Measurements from ENCODE around the gene MAP6D1. TPM values are rescaled to one million over a fixed set of nuclear protein-coding genes. Genes with fewer than 3 reads are reported as not detected.
A peak's percentile ranks its signal among the peaks of the same experiment; 100 is the strongest.

The MAP6D1 gene
- total RNA-seq (1 to 10 TPM in 9 of 10 donors, under 1 TPM in 1; 0.94 to 4.5 (median 2.5) TPM), polyA plus RNA-seq (1 to 10 TPM in 1 of 2 donors, not detected in 1; 1.1 TPM)
- long read RNA-seq, donor 1, partial matches to known transcripts, result 1 of 1 reads
- long read RNA-seq, donor 1, other reads (novel, unspliced or antisense), result 0 of 1 reads
- long read RNA-seq, donor 2, partial matches to known transcripts, result 0 of 4 reads
- long read RNA-seq, donor 2, other reads (novel, unspliced or antisense), result 1 of 4 reads
- long read RNA-seq, donor 3, partial matches to known transcripts, result 2 of 3 reads
- long read RNA-seq, donor 3, other reads (novel, unspliced or antisense), result 0 of 3 reads

DNA sequence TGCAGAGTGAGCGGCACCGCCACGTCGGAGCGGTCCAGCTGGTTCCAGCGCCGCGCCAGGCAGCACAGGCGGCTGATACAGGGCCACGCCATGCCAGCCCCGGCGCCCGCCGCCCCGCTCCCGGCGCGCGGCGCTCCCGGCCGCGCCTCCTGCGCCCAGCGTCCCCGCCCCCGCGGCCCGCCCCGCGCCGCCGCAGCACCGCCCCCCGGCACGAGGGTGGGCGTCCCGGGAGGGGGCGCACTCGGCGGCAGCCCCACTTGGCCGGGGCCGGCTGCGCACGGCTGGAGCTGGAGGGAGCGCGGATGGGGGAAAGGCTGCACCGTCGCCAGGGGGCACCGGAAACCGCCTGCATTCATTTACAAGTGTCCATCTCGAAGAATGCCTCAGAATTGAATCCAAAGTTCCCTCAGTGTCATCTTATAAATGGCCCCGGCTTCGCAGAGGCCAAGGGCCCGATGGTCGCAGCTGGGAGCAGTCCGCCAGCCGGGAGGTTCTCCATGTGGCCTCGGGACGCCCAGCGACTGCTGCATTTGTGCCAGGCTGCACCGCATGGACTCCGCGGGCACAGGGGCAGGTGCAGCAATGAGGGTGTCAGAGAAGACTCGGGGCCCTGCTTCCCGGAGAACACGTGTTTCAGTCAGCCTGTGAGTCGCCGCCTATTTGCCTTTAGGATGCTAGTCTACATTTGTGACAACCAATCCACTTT, at the start of gene MAP6D1:
MAP6D1 (minus strand) TSS at position 122 of the 706 bp plus-strand sequence; CDS start at position 92, 30 bp downstream.
- intact Hi-C loops (cut with DNase I), result no loop called here
- peak in 1 of 2 donors; percentile 36 for DNase-seq
- ATAC-seq, result peak; percentile 19 to 69 (median 56)
- Histone ChIP-seq H3K4me1 (peaks cover 7 to 32% (median 16%) of the 10 kb centered on the region in 9 donors), H3K9me3 (no peaks in the 10 kb centered on the region), H3K27me3 (peaks cover 0 to 10% (median 0%) of the 10 kb centered on the region in 7 donors), H3K4me3 (peak within 1 kb of the TSS; percentile 53 to 66 (median 63)), H3K36me3 (peaks cover 0 to 30% (median 0%) of the 10 kb centered on the region in 9 donors), H3K27ac (peak within 1 kb of the TSS in 2 of 10 donors; percentile 15 to 65)
- TF ChIP-seq, protein P1, sequence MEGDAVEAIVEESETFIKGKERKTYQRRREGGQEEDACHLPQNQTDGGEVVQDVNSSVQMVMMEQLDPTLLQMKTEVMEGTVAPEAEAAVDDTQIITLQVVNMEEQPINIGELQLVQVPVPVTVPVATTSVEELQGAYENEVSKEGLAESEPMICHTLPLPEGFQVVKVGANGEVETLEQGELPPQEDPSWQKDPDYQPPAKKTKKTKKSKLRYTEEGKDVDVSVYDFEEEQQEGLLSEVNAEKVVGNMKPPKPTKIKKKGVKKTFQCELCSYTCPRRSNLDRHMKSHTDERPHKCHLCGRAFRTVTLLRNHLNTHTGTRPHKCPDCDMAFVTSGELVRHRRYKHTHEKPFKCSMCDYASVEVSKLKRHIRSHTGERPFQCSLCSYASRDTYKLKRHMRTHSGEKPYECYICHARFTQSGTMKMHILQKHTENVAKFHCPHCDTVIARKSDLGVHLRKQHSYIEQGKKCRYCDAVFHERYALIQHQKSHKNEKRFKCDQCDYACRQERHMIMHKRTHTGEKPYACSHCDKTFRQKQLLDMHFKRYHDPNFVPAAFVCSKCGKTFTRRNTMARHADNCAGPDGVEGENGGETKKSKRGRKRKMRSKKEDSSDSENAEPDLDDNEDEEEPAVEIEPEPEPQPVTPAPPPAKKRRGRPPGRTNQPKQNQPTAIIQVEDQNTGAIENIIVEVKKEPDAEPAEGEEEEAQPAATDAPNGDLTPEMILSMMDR (IDR thresholded peaks at IDR 0.05), result peak in 6 of 9 donors; percentile 20 to 45 (median 34)
- WGBS, 2 donors, result 8 to 17% methylated on average over 35 to 69 of the region's 69 CpGs

DNA sequence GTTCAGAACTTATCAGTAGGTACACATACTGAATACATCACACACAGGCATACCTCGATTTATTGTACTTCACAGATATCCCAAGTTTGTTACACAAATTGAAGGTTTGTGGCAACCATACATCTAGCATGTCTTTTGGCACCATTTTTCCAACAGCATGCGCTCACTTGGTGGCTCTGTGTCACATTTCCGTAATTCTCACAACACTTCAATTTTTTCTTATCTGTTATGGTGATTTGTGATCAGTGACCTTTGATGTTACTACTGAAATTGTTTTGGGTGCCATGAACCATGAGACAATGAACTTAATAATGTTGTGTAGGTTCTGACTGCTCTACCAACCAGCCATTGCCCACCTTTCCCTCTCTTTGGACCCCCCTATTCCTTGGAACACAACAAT, 48.5 kb upstream of the MAP6D1 start:
- TF ChIP-seq, protein P1 (IDR thresholded peaks at IDR 0.05), result no peak
- Histone ChIP-seq H3K36me3 (peaks cover 0 to 21% (median 0%) of the 10 kb centered on the region in 9 donors), H3K4me1 (peaks cover 0 to 58% (median 13%) of the 10 kb centered on the region in 9 donors), H3K27ac (no peak overlapping the region), H3K4me3 (no peak overlapping the region), H3K9me3 (no peaks in the 10 kb centered on the region), H3K27me3 (no peaks in the 10 kb centered on the region)
- intact Hi-C loops (cut with DNase I), result no loop called here
- WGBS, 2 donors, result 91 to 95% methylated on average over 3 of the region's 3 CpGs
- ATAC-seq (no peak), DNase-seq (no peak)

DNA sequence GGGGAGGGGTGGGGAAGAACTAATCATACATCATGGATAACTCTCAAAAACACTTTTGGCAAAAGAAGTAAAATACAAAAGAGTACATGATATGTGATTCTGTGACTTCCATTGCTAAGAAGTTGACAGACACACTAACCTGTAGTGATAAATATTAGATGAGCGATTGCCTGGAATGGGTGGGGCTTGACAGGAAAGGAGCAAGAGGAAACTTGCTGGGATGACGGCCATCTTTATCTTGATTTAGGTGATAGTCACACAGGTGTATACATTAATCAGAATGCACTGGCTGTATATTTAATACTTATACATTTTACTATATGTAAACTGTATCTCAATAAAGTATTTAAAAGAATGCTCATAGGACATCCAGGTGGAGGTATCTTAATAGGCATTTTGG, 46.2 kb upstream of the MAP6D1 start:
- Histone ChIP-seq H3K4me1 (peaks cover 0 to 46% (median 13%) of the 10 kb centered on the region in 9 donors), H3K27ac (no peak overlapping the region), H3K9me3 (no peaks in the 10 kb centered on the region), H3K36me3 (peaks cover 0 to 19% (median 7%) of the 10 kb centered on the region in 9 donors), H3K27me3 (no peaks in the 10 kb centered on the region), H3K4me3 (no peak overlapping the region)
- ATAC-seq, result no peak
- no peak for DNase-seq
- TF ChIP-seq, protein P1 (IDR thresholded peaks at IDR 0.05), result no peak
- intact Hi-C loops (cut with DNase I), result no loop called here
- 72 to 79% methylated on average over 2 of the region's 2 CpGs for WGBS, 2 donors

DNA sequence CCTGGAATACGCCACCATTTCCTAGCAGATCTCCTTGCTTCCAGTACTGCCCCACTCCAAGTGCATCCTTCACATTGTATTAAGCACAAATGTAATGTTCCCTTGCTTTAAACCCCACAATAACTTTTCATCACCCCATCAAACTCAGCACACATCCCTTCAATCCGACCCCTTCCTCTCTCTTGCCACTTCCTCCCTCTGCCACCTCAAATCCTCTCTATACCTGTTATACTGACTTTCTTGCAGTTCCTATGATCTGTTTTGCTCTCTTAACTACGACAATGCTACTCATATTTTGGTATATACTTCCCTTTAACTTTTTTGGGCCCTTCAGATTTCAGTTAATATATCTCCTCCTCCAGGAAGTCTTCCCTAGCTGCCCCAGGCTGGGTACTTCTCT, 45.2 kb upstream of the MAP6D1 start:
- no peak overlapping the region for H3K4me3 ChIP-seq
- H3K4me1 ChIP-seq, result peaks cover 0 to 38% (median 13%) of the 10 kb centered on the region in 9 donors
- intact Hi-C loops (cut with DNase I), result no loop called here
- TF ChIP-seq, protein P1 (IDR thresholded peaks at IDR 0.05), result no peak
- H3K27ac ChIP-seq, result no peak overlapping the region
- no peaks in the 10 kb centered on the region for H3K27me3 ChIP-seq
- 91 to 94% methylated on average over 3 of the region's 3 CpGs for WGBS, 2 donors
- peaks cover 0 to 25% (median 17%) of the 10 kb centered on the region in 9 donors for H3K36me3 ChIP-seq
- ATAC-seq (no peak), DNase-seq (no peak)
- no peaks in the 10 kb centered on the region for H3K9me3 ChIP-seq
